ENCODE results near the gene GPR183. TPM values are rescaled to one million over a fixed set of nuclear protein-coding genes. Genes with fewer than 3 reads are reported as not detected.

Gene GPR183
- polyA plus RNA-seq, 4 donors: 2.4 to 5.7 (median 5.5) TPM; not detected in 1

DNA sequence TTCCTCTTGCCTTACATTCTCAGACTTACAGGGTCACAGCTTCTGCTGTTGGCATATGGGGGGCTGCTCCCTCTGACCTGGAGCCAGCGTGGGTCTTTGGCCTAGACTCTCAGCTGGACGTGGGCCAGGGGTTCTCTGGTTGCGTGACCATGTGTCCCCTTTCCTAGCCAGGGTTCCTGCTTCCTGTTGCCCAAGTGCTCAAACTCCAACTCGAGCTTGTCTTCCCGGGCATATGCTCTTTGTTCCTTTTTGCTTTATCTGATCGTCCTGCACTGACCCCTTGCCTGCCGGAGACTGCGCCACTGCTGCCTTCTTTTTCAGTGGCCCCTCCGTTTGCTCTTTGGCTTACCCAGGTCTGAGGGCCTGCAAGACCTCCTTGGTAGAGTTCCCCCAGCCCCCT is 25.3 kb upstream of the GPR183 start:
- no peak for DNase-seq
- peaks cover 0 to 16% (median 6%) of the 10 kb centered on the region in 3 donors for H3K36me3 ChIP-seq (ENCODE audit: control insufficient read depth in 3 of 3, insufficient read depth in 2 of 3, low read depth in 1 of 3, low read length in 3 of 3)
- H3K4me3 ChIP-seq (ENCODE audit: low read depth in 1 of 3, low read length in 3 of 3): no peak overlapping the region
- FAIRE-seq: no peak
- H3K27ac ChIP-seq (ENCODE audit: low read depth in 1 of 3, low read length in 2 of 3): no peak overlapping the region
- no peaks in the 10 kb centered on the region for H3K9me3 ChIP-seq (ENCODE audit: control insufficient read depth in 2 of 2, insufficient read depth in 1 of 2, low read depth in 1 of 2, low read length in 1 of 2)
- H3K4me1 ChIP-seq (ENCODE audit: control insufficient read depth in 3 of 3, insufficient read depth in 2 of 3, low read depth in 1 of 3, low read length in 2 of 3): no peaks in the 10 kb centered on the region
- 83 to 90% (median 88%) methylated on average over 9 of the region's 9 CpGs for WGBS, 3 donors
- no peaks in the 10 kb centered on the region for H3K27me3 ChIP-seq (ENCODE audit: control insufficient read depth in 3 of 3, insufficient read depth in 3 of 3, low read length in 3 of 3)

DNA sequence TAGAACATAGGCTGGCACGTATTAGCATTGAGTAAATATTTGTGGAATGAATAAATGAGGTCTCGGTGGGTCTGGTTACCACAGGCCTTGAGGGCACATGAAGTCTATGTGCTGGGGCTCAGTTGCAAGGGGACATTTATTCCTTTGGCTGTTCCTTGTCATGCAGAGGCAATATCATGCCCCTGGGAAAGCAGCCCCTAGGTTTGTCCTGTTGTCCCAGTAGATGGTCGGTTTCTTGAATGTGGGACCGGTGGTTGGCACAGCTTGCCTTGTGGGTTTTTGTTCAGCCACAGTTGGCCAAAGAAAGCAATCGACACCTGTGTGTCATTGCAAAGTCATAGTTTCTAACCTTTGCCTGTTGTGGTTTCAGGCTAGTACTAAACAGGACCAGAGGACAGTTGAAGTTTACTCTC is 24.7 kb upstream of the GPR183 start:
- DNase-seq (no peak), FAIRE-seq (no peak)
- 70 to 89% (median 79%) methylated on average over 5 of the region's 5 CpGs for WGBS, 3 donors
- H3K4me3 ChIP-seq (ENCODE audit: low read depth in 1 of 3, low read length in 3 of 3): no peak overlapping the region
- peaks cover 0 to 15% (median 6%) of the 10 kb centered on the region in 3 donors for H3K36me3 ChIP-seq (ENCODE audit: control insufficient read depth in 3 of 3, insufficient read depth in 2 of 3, low read depth in 1 of 3, low read length in 3 of 3)
- no peaks in the 10 kb centered on the region for H3K9me3 ChIP-seq (ENCODE audit: control insufficient read depth in 2 of 2, insufficient read depth in 1 of 2, low read depth in 1 of 2, low read length in 1 of 2)
- no peak overlapping the region for H3K27ac ChIP-seq (ENCODE audit: low read depth in 1 of 3, low read length in 2 of 3)
- H3K27me3 ChIP-seq (ENCODE audit: control insufficient read depth in 3 of 3, insufficient read depth in 3 of 3, low read length in 3 of 3): no peaks in the 10 kb centered on the region
- no peaks in the 10 kb centered on the region for H3K4me1 ChIP-seq (ENCODE audit: control insufficient read depth in 3 of 3, insufficient read depth in 2 of 3, low read depth in 1 of 3, low read length in 2 of 3)

DNA sequence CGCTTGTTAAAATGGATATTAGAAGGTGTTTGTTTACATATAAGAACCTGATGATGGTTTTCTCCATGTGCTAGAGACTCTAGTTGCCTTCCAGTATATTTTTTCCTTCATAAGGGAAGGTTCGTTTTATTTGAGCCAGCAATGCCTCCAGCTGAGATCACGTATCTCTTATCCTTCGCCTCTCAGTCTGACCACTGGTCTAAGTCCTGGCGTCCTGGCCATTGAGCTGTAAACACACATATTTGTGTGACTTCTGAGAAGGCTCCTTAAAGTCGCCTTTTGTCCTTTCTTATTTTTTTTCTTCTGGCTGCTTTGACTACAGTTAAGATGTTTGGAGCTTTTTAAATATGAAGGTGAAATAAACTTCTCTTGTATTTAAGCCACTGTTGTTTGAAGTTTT is 23.7 kb upstream of the GPR183 start:
- DNase-seq (no peak), FAIRE-seq (no peak)
- Histone ChIP-seq H3K36me3 (ENCODE audit: control insufficient read depth in 3 of 3, insufficient read depth in 2 of 3, low read depth in 1 of 3, low read length in 3 of 3) (peaks cover 0 to 15% (median 6%) of the 10 kb centered on the region in 3 donors), H3K27ac (ENCODE audit: low read depth in 1 of 3, low read length in 2 of 3) (no peak overlapping the region), H3K27me3 (ENCODE audit: control insufficient read depth in 3 of 3, insufficient read depth in 3 of 3, low read length in 3 of 3) (no peaks in the 10 kb centered on the region), H3K4me3 (ENCODE audit: low read depth in 1 of 3, low read length in 3 of 3) (no peak overlapping the region), H3K9me3 (ENCODE audit: control insufficient read depth in 2 of 2, insufficient read depth in 1 of 2, low read depth in 1 of 2, low read length in 1 of 2) (no peaks in the 10 kb centered on the region), H3K4me1 (ENCODE audit: control insufficient read depth in 3 of 3, insufficient read depth in 2 of 3, low read depth in 1 of 3, low read length in 2 of 3) (no peaks in the 10 kb centered on the region)
- WGBS, 3 donors: 68 to 78% (median 71%) methylated on average over 6 of the region's 6 CpGs

DNA sequence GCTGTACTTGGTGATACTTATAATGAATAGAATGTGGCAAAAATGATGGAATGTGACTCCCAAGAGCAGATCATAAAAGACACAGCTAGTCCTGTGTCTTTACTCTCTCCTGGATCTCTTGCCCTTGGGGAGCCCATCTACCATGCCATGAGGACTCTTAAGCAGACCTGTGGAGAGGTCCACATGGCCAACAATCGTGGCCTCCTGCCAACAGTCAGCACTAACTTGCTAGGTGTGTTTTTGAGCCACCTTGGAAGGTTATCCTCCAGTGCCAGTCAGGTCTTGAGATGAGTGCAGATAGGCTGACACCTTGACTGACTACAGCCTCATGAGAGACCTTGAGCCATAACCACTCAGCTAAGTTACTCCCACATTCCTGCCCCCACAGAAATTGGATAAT is 22.3 kb upstream of the GPR183 start:
- Histone ChIP-seq H3K27ac (ENCODE audit: low read depth in 1 of 3, low read length in 2 of 3) (no peak overlapping the region), H3K9me3 (ENCODE audit: control insufficient read depth in 2 of 2, insufficient read depth in 1 of 2, low read depth in 1 of 2, low read length in 1 of 2) (no peaks in the 10 kb centered on the region), H3K4me3 (ENCODE audit: low read depth in 1 of 3, low read length in 3 of 3) (no peak overlapping the region), H3K36me3 (ENCODE audit: control insufficient read depth in 3 of 3, insufficient read depth in 2 of 3, low read depth in 1 of 3, low read length in 3 of 3) (peaks cover 1 to 12% (median 3%) of the 10 kb centered on the region in 3 donors), H3K4me1 (ENCODE audit: control insufficient read depth in 3 of 3, insufficient read depth in 2 of 3, low read depth in 1 of 3, low read length in 2 of 3) (no peaks in the 10 kb centered on the region), H3K27me3 (ENCODE audit: control insufficient read depth in 3 of 3, insufficient read depth in 3 of 3, low read length in 3 of 3) (no peaks in the 10 kb centered on the region)
- FAIRE-seq: no peak
- DNase-seq: no peak
- WGBS, 3 donors: 37 to 92% (median 89%) methylated on average over 1 of the region's 1 CpG

DNA sequence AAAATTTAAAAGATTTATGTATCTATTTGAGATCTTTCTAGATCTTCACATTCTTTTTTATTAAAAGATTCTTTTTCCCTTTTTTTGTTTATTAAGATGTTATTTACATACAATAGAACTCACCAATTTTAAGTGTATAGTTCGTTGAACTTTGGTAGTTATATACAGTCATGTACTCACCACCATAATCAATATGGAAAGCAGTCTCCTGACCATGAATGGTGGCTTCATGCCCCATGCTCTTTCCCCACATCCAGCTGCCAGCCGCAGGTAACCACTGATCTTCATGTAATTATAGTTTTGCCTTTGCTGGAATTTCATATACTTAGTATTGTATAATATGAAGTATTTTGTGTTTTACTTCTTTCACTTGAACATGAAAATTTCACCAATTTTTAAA is 20.6 kb upstream of the GPR183 start:
- Histone ChIP-seq H3K9me3 (ENCODE audit: control insufficient read depth in 2 of 2, insufficient read depth in 1 of 2, low read depth in 1 of 2, low read length in 1 of 2) (no peaks in the 10 kb centered on the region), H3K4me1 (ENCODE audit: control insufficient read depth in 3 of 3, insufficient read depth in 2 of 3, low read depth in 1 of 3, low read length in 2 of 3) (no peaks in the 10 kb centered on the region), H3K36me3 (ENCODE audit: control insufficient read depth in 3 of 3, insufficient read depth in 2 of 3, low read depth in 1 of 3, low read length in 3 of 3) (peaks cover 2 to 14% (median 6%) of the 10 kb centered on the region in 3 donors), H3K27me3 (ENCODE audit: control insufficient read depth in 3 of 3, insufficient read depth in 3 of 3, low read length in 3 of 3) (no peaks in the 10 kb centered on the region), H3K4me3 (ENCODE audit: low read depth in 1 of 3, low read length in 3 of 3) (no peak overlapping the region), H3K27ac (ENCODE audit: low read depth in 1 of 3, low read length in 2 of 3) (no peak overlapping the region)
- DNase-seq (no peak), FAIRE-seq (no peak)
- WGBS, 3 donors: 93 to 97% (median 97%) methylated on average over 2 of the region's 2 CpGs

DNA sequence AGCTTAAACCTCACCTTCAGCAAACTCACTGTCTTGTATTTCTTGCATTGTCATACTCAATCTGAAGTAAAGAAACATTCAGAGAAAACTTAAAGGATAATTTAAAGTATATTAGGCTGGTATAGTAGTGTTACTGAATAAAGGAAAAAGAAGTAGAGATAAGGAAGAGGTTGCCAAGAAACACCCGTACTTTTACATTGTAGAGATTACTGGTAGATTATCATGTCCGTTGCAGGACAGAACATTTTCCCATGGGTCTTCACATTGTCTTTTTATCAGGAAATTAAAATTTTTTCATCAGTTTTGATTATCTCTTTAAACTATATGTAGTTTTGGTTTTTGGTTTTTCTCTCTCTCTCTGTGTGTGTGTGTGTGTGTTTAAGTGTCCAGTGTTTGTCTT is 19.9 kb upstream of the GPR183 start:
- no peak overlapping the region for H3K4me3 ChIP-seq (ENCODE audit: low read depth in 1 of 3, low read length in 3 of 3)

DNA sequence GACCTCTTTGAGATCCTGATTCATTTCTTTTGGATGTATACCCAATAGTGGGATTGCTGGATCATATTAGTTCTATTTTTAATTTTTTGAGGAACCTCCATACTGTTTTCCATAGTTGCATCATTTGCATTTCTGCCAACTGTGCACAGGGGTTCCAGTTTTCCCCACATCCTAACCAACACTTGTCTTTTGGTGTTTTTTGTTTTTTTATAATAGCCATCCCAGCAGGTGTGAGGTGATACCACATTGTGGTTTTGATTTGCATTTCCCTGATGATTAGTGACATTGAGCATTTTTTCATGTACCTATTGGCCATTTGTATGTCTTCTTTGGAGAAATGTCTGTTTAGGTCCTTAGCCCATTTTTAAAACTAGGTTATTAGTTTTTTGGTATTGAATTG is 18.8 kb upstream of the GPR183 start:
- DNase-seq: no peak
- H3K4me3 ChIP-seq (ENCODE audit: low read depth in 1 of 3, low read length in 3 of 3): no peak overlapping the region
- no peaks in the 10 kb centered on the region for H3K27me3 ChIP-seq (ENCODE audit: control insufficient read depth in 3 of 3, insufficient read depth in 3 of 3, low read length in 3 of 3)
- H3K4me1 ChIP-seq (ENCODE audit: control insufficient read depth in 3 of 3, insufficient read depth in 2 of 3, low read depth in 1 of 3, low read length in 2 of 3): no peaks in the 10 kb centered on the region
- H3K36me3 ChIP-seq (ENCODE audit: control insufficient read depth in 3 of 3, insufficient read depth in 2 of 3, low read depth in 1 of 3, low read length in 3 of 3): peaks cover 0 to 12% (median 7%) of the 10 kb centered on the region in 3 donors
- no peaks in the 10 kb centered on the region for H3K9me3 ChIP-seq (ENCODE audit: control insufficient read depth in 2 of 2, insufficient read depth in 1 of 2, low read depth in 1 of 2, low read length in 1 of 2)
- no peak for FAIRE-seq
- no peak overlapping the region for H3K27ac ChIP-seq (ENCODE audit: low read depth in 1 of 3, low read length in 2 of 3)

More for the DNA sequence above, 19.9 kb upstream of the GPR183 start:
- no peaks in the 10 kb centered on the region for H3K9me3 ChIP-seq (ENCODE audit: control insufficient read depth in 2 of 2, insufficient read depth in 1 of 2, low read depth in 1 of 2, low read length in 1 of 2)
- H3K36me3 ChIP-seq (ENCODE audit: control insufficient read depth in 3 of 3, insufficient read depth in 2 of 3, low read depth in 1 of 3, low read length in 3 of 3): peaks cover 0 to 10% (median 7%) of the 10 kb centered on the region in 3 donors
- FAIRE-seq (no peak), DNase-seq (no peak)
- H3K27me3 ChIP-seq (ENCODE audit: control insufficient read depth in 3 of 3, insufficient read depth in 3 of 3, low read length in 3 of 3): no peaks in the 10 kb centered on the region
- 67 to 96% (median 90%) methylated on average over 2 of the region's 2 CpGs for WGBS, 3 donors
- H3K27ac ChIP-seq (ENCODE audit: low read depth in 1 of 3, low read length in 2 of 3): no peak overlapping the region
- no peaks in the 10 kb centered on the region for H3K4me1 ChIP-seq (ENCODE audit: control insufficient read depth in 3 of 3, insufficient read depth in 2 of 3, low read depth in 1 of 3, low read length in 2 of 3)

DNA sequence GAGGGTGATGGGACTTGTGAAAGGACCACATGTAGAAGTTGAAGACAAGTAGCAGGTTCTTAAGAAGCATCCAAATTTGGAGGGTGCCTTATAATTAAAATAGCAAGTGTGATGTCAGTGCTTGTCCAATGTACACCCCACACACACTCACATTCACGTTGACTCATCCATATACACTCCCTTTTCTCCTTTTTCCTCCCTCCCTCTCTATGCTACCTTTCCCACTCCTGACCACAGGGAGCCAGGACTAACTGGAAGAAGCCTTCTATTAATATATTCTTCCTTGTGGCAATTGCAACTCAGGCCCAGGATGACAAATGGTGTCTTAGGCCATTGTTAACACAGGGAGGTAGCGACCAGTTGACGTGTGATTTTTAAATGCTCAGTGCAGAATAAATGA is 16.3 kb upstream of the GPR183 start:
- Histone ChIP-seq H3K4me3 (ENCODE audit: low read depth in 1 of 3, low read length in 3 of 3) (no peak overlapping the region), H3K4me1 (ENCODE audit: control insufficient read depth in 3 of 3, insufficient read depth in 2 of 3, low read depth in 1 of 3, low read length in 2 of 3) (no peaks in the 10 kb centered on the region), H3K27ac (ENCODE audit: low read depth in 1 of 3, low read length in 2 of 3) (peak overlapping the region in 1 of 3 donors; percentile 78), H3K36me3 (ENCODE audit: control insufficient read depth in 3 of 3, insufficient read depth in 2 of 3, low read depth in 1 of 3, low read length in 3 of 3) (peaks cover 0 to 14% (median 12%) of the 10 kb centered on the region in 3 donors), H3K9me3 (ENCODE audit: control insufficient read depth in 2 of 2, insufficient read depth in 1 of 2, low read depth in 1 of 2, low read length in 1 of 2) (no peaks in the 10 kb centered on the region), H3K27me3 (ENCODE audit: control insufficient read depth in 3 of 3, insufficient read depth in 3 of 3, low read length in 3 of 3) (no peaks in the 10 kb centered on the region)
- FAIRE-seq: no peak
- no peak for DNase-seq
- 69 to 92% (median 88%) methylated on average over 3 of the region's 3 CpGs for WGBS, 3 donors
